Transverse colon (tissue), 4 donors: ENCODE measurements around the gene OR4E1.

ENCODE experiments used
- POLR2AphosphoS5 ChIP-seq, 3 donors: sonication (generic); formaldehyde crosslinking; IDR thresholded peaks; one replicate each; pipeline ENCODE4 v1.6.1; 2016; ENCODE audit warnings: antibody characterized with exemption in 3 of 3
- TF ChIP-seq, protein P1 (sequence below), 5 experiments: fragments of 200-600 bp in 3 of 5; fragments of 450-650 bp in 2 of 5; sonication (generic) in 3 of 5; IDR thresholded peaks; 1 replicate in 2 of 5; 2 replicates in 3 of 5; pipeline ENCODE4 v1.5.1; 2016 to 2017; ENCODE audit warnings: antibody characterized with exemption in 5 of 5, inconsistent platforms in 3 of 5, mild to moderate bottlenecking in 2 of 5, moderate library complexity in 1 of 5

- TF ChIP-seq, protein P1, sequence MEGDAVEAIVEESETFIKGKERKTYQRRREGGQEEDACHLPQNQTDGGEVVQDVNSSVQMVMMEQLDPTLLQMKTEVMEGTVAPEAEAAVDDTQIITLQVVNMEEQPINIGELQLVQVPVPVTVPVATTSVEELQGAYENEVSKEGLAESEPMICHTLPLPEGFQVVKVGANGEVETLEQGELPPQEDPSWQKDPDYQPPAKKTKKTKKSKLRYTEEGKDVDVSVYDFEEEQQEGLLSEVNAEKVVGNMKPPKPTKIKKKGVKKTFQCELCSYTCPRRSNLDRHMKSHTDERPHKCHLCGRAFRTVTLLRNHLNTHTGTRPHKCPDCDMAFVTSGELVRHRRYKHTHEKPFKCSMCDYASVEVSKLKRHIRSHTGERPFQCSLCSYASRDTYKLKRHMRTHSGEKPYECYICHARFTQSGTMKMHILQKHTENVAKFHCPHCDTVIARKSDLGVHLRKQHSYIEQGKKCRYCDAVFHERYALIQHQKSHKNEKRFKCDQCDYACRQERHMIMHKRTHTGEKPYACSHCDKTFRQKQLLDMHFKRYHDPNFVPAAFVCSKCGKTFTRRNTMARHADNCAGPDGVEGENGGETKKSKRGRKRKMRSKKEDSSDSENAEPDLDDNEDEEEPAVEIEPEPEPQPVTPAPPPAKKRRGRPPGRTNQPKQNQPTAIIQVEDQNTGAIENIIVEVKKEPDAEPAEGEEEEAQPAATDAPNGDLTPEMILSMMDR (IDR thresholded peaks at IDR 0.05), result no peak
- TF ChIP-seq POLR2AphosphoS5 (IDR thresholded peaks at IDR 0.05), result no peak
Observed at GRCh38 chr14:21631084-21631483, 42.5 kb downstream of the OR4E1 start.
